ENCODE data around the gene CDC14B.

Gene CDC14B

GRCh38 chr9:96501633-96502538 lies 117.8 kb downstream of the CDC14B start:
- WGBS (ENCODE audit: extremely low coverage, insufficient coverage, insufficient read length) = no CpG with 5 or more reads among the region's 15 CpGs
- no peak overlapping the region for H3K14ac ChIP-seq (ENCODE audit: low read length)
- H3K4me1 ChIP-seq (ENCODE audit: control insufficient read depth in 1 of 2, insufficient read depth in 2 of 2, low read length in 2 of 2) = peaks cover 3 to 4% of the 10 kb centered on the region in 2 experiments

GRCh38 chr9:96500696-96501632 lies 118.7 kb downstream of the CDC14B start:
- H4K91ac ChIP-seq (ENCODE audit: low read depth, low read length) = no peak overlapping the region
- no peak overlapping the region for H3K4me3 ChIP-seq (ENCODE audit: low read depth, low read length)
- no peak overlapping the region for H2BK12ac ChIP-seq (ENCODE audit: low read length)
- H3K27me3 ChIP-seq (ENCODE audit: insufficient read depth, low read length) = no peaks in the 10 kb centered on the region
- no peaks in the 10 kb centered on the region for H3K79me2 ChIP-seq (ENCODE audit: control insufficient read depth, insufficient read depth, low read length, poor library complexity)
- H4K12ac ChIP-seq (ENCODE audit: low read depth, low read length) = peak overlapping the region; percentile 28
- H3K23ac ChIP-seq (ENCODE audit: low read length) = no peak overlapping the region
- no peak overlapping the region for H3K9ac ChIP-seq (ENCODE audit: low read length)
- peaks cover 7 to 16% of the 10 kb centered on the region in 2 experiments for H3K36me3 ChIP-seq (ENCODE audit: control insufficient read depth in 1 of 2, insufficient read depth in 2 of 2, low read length in 2 of 2)
- no peak overlapping the region for H3K18ac ChIP-seq (ENCODE audit: low read length)
- no peak overlapping the region for H3K4ac ChIP-seq (ENCODE audit: low read depth, low read length)
- H3K27ac ChIP-seq (ENCODE audit: low read depth, low read length) = no peak overlapping the region
- no peak overlapping the region for H2AK5ac ChIP-seq (ENCODE audit: low read length)
- no peaks in the 10 kb centered on the region for H3K79me1 ChIP-seq (ENCODE audit: low read length)
- H3K4me2 ChIP-seq (ENCODE audit: low read length) = no peak overlapping the region
- DNase-seq = no peak
- H3K9me3 ChIP-seq (ENCODE audit: insufficient read depth, low read depth, low read length) = no peaks in the 10 kb centered on the region
- H3K14ac ChIP-seq (ENCODE audit: low read length) = no peak overlapping the region
- peaks cover 3 to 4% of the 10 kb centered on the region in 2 experiments for H3K4me1 ChIP-seq (ENCODE audit: control insufficient read depth in 1 of 2, insufficient read depth in 2 of 2, low read length in 2 of 2)
- WGBS (ENCODE audit: extremely low coverage, insufficient coverage, insufficient read length) = no CpG with 5 or more reads among the region's 14 CpGs
- H2BK5ac ChIP-seq (ENCODE audit: low read depth, low read length, poor library complexity) = no peak overlapping the region
- no peak overlapping the region for H4K8ac ChIP-seq (ENCODE audit: low read depth, low read length)
- no peak overlapping the region for H2BK120ac ChIP-seq (ENCODE audit: insufficient read depth, low read length, poor library complexity)
- no peak overlapping the region for H2AFZ ChIP-seq (ENCODE audit: insufficient read depth, low read length, poor library complexity)

More at GRCh38 chr9:96501633-96502538, 117.8 kb downstream of the CDC14B start:
- H3K27ac ChIP-seq (ENCODE audit: low read depth, low read length) = no peak overlapping the region
- H4K8ac ChIP-seq (ENCODE audit: low read depth, low read length) = no peak overlapping the region
- no peak overlapping the region for H3K23ac ChIP-seq (ENCODE audit: low read length)
- no peak overlapping the region for H2BK120ac ChIP-seq (ENCODE audit: insufficient read depth, low read length, poor library complexity)
- no peak overlapping the region for H2BK5ac ChIP-seq (ENCODE audit: low read depth, low read length, poor library complexity)
- no peak overlapping the region for H3K4me2 ChIP-seq (ENCODE audit: low read length)
- no peaks in the 10 kb centered on the region for H3K79me1 ChIP-seq (ENCODE audit: low read length)
- no peak overlapping the region for H3K4me3 ChIP-seq (ENCODE audit: low read depth, low read length)
- H4K91ac ChIP-seq (ENCODE audit: low read depth, low read length) = no peak overlapping the region
- no peak for DNase-seq
- no peak overlapping the region for H4K12ac ChIP-seq (ENCODE audit: low read depth, low read length)
- H2AK5ac ChIP-seq (ENCODE audit: low read length) = no peak overlapping the region
- H3K18ac ChIP-seq (ENCODE audit: low read length) = no peak overlapping the region
- no peak overlapping the region for H2BK12ac ChIP-seq (ENCODE audit: low read length)
- no peaks in the 10 kb centered on the region for H3K9me3 ChIP-seq (ENCODE audit: insufficient read depth, low read depth, low read length)
- no peak overlapping the region for H3K4ac ChIP-seq (ENCODE audit: low read depth, low read length)
- H3K79me2 ChIP-seq (ENCODE audit: control insufficient read depth, insufficient read depth, low read length, poor library complexity) = no peaks in the 10 kb centered on the region
- no peak overlapping the region for H3K9ac ChIP-seq (ENCODE audit: low read length)
- H3K36me3 ChIP-seq (ENCODE audit: control insufficient read depth in 1 of 2, insufficient read depth in 2 of 2, low read length in 2 of 2) = peaks cover 3 to 12% of the 10 kb centered on the region in 2 experiments
- H2AFZ ChIP-seq (ENCODE audit: insufficient read depth, low read length, poor library complexity) = no peak overlapping the region
- H3K27me3 ChIP-seq (ENCODE audit: insufficient read depth, low read length) = no peaks in the 10 kb centered on the region

GRCh38 chr9:96499257-96499656 lies 120.4 kb downstream of the CDC14B start:
- Histone ChIP-seq H2AFZ (ENCODE audit: insufficient read depth, low read length, poor library complexity) (no peak overlapping the region), H2BK120ac (ENCODE audit: insufficient read depth, low read length, poor library complexity) (no peak overlapping the region), H3K4me3 (ENCODE audit: low read depth, low read length) (no peak overlapping the region), H3K4me2 (ENCODE audit: low read length) (no peak overlapping the region), H3K79me1 (ENCODE audit: low read length) (no peaks in the 10 kb centered on the region), H3K4ac (ENCODE audit: low read depth, low read length) (no peak overlapping the region), H3K9ac (ENCODE audit: low read length) (no peak overlapping the region), H4K8ac (ENCODE audit: low read depth, low read length) (no peak overlapping the region), H4K12ac (ENCODE audit: low read depth, low read length) (no peak overlapping the region), H3K36me3 (ENCODE audit: control insufficient read depth in 1 of 2, insufficient read depth in 2 of 2, low read length in 2 of 2) (peaks cover 10 to 16% of the 10 kb centered on the region in 2 experiments), H2BK5ac (ENCODE audit: low read depth, low read length, poor library complexity) (no peak overlapping the region), H3K4me1 (ENCODE audit: control insufficient read depth in 1 of 2, insufficient read depth in 2 of 2, low read length in 2 of 2) (peaks cover 3 to 4% of the 10 kb centered on the region in 2 experiments), H3K79me2 (ENCODE audit: control insufficient read depth, insufficient read depth, low read length, poor library complexity) (no peaks in the 10 kb centered on the region), H3K27me3 (ENCODE audit: insufficient read depth, low read length) (no peaks in the 10 kb centered on the region), H3K23ac (ENCODE audit: low read length) (no peak overlapping the region), H3K27ac (ENCODE audit: low read depth, low read length) (no peak overlapping the region), H3K14ac (ENCODE audit: low read length) (no peak overlapping the region), H2AK5ac (ENCODE audit: low read length) (no peak overlapping the region), H2BK12ac (ENCODE audit: low read length) (no peak overlapping the region), H4K91ac (ENCODE audit: low read depth, low read length) (no peak overlapping the region), H3K9me3 (ENCODE audit: insufficient read depth, low read depth, low read length) (no peaks in the 10 kb centered on the region), H3K18ac (ENCODE audit: low read length) (no peak overlapping the region)
- DNase-seq = no peak
- WGBS (ENCODE audit: extremely low coverage, insufficient coverage, insufficient read length) = no CpG with 5 or more reads among the region's 7 CpGs

GRCh38 chr9:96498796-96499195 lies 120.8 kb downstream of the CDC14B start:
- Histone ChIP-seq H3K4me3 (ENCODE audit: low read depth, low read length) (no peak overlapping the region), H3K4me1 (ENCODE audit: control insufficient read depth in 1 of 2, insufficient read depth in 2 of 2, low read length in 2 of 2) (peaks cover 3 to 4% of the 10 kb centered on the region in 2 experiments), H2BK5ac (ENCODE audit: low read depth, low read length, poor library complexity) (no peak overlapping the region), H3K79me2 (ENCODE audit: control insufficient read depth, insufficient read depth, low read length, poor library complexity) (no peaks in the 10 kb centered on the region), H3K18ac (ENCODE audit: low read length) (no peak overlapping the region), H4K12ac (ENCODE audit: low read depth, low read length) (no peak overlapping the region), H3K27ac (ENCODE audit: low read depth, low read length) (no peak overlapping the region), H3K4ac (ENCODE audit: low read depth, low read length) (no peak overlapping the region), H2BK120ac (ENCODE audit: insufficient read depth, low read length, poor library complexity) (no peak overlapping the region), H2AK5ac (ENCODE audit: low read length) (no peak overlapping the region), H2BK12ac (ENCODE audit: low read length) (no peak overlapping the region), H3K9me3 (ENCODE audit: insufficient read depth, low read depth, low read length) (no peaks in the 10 kb centered on the region), H3K27me3 (ENCODE audit: insufficient read depth, low read length) (no peaks in the 10 kb centered on the region), H3K9ac (ENCODE audit: low read length) (no peak overlapping the region), H3K36me3 (ENCODE audit: control insufficient read depth in 1 of 2, insufficient read depth in 2 of 2, low read length in 2 of 2) (peaks cover 7 to 16% of the 10 kb centered on the region in 2 experiments), H3K79me1 (ENCODE audit: low read length) (no peaks in the 10 kb centered on the region), H3K23ac (ENCODE audit: low read length) (no peak overlapping the region), H3K4me2 (ENCODE audit: low read length) (no peak overlapping the region), H3K14ac (ENCODE audit: low read length) (no peak overlapping the region), H4K91ac (ENCODE audit: low read depth, low read length) (no peak overlapping the region), H4K8ac (ENCODE audit: low read depth, low read length) (no peak overlapping the region), H2AFZ (ENCODE audit: insufficient read depth, low read length, poor library complexity) (no peak overlapping the region)
- DNase-seq = no peak
- no CpG with 5 or more reads among the region's 7 CpGs for WGBS (ENCODE audit: extremely low coverage, insufficient coverage, insufficient read length)
